Measurements from ENCODE around the gene CALM1. TPM values are rescaled to one million over a fixed set of nuclear protein-coding genes. Genes with fewer than 3 reads are reported as not detected.
A peak's percentile ranks its signal among the peaks of the same experiment; 100 is the strongest.

The CALM1 gene
- total and polyA plus RNA-seq, 8 donors, result 213 to 1,126 (median 356) TPM

- Histone ChIP-seq H3K4me1 (no peaks in the 10 kb centered on the region), H3K4me3 (no peak overlapping the region), H3K9me3 (no peaks in the 10 kb centered on the region), H3K27ac (no peak overlapping the region), H3K27me3 (peaks cover 0 to 5% (median 0%) of the 10 kb centered on the region in 3 donors), H3K36me3 (no peaks in the 10 kb centered on the region)
- WGBS, 5 donors, result 79 to 88% (median 87%) methylated on average over 7 of the region's 7 CpGs
- DNase-seq, result no peak
- intact Hi-C loops (cut with DNase I; ENCODE audit: low total_unique reads), result no loop called here
- TF ChIP-seq POLR2A (IDR thresholded peaks at IDR 0.05), result no peak
- TF ChIP-seq POLR2AphosphoS5 (IDR thresholded peaks at IDR 0.05), result no peak
- TF ChIP-seq CTCF (IDR thresholded peaks at IDR 0.05), result no peak
- no peak for TF ChIP-seq EP300 (IDR thresholded peaks at IDR 0.05)
Observed at GRCh38 chr14:90361865-90362557, 34.8 kb upstream of the CALM1 start.

- DNase-seq, result no peak
- no peak for TF ChIP-seq EP300 (IDR thresholded peaks at IDR 0.05)
- TF ChIP-seq CTCF (IDR thresholded peaks at IDR 0.05), result no peak
- TF ChIP-seq POLR2A (IDR thresholded peaks at IDR 0.05), result no peak
- no peak for TF ChIP-seq POLR2AphosphoS5 (IDR thresholded peaks at IDR 0.05)
- Histone ChIP-seq H3K4me3 (no peak overlapping the region), H3K4me1 (no peaks in the 10 kb centered on the region), H3K36me3 (no peaks in the 10 kb centered on the region), H3K9me3 (no peaks in the 10 kb centered on the region), H3K27ac (no peak overlapping the region), H3K27me3 (peaks cover 0 to 5% (median 0%) of the 10 kb centered on the region in 3 donors)
- intact Hi-C loops (cut with DNase I; ENCODE audit: low total_unique reads), result no loop called here
- 83 to 95% (median 91%) methylated on average over 4 of the region's 4 CpGs for WGBS, 5 donors
Observed at GRCh38 chr14:90362558-90362896, 34.3 kb upstream of the CALM1 start.

GRCh38 chr14:90368946-90369721 is 27.7 kb upstream of the CALM1 start:
- 43 to 57% (median 50%) methylated on average over 1 of the region's 1 CpG for WGBS, 5 donors
- TF ChIP-seq EP300 (IDR thresholded peaks at IDR 0.05) (no peak), CTCF (IDR thresholded peaks at IDR 0.05) (peak in 2 of 7 experiments; percentile 18 to 31), POLR2AphosphoS5 (IDR thresholded peaks at IDR 0.05) (no peak)
- peak in 1 of 2 donors; percentile 32 for DNase-seq
- Histone ChIP-seq H3K4me1 (no peaks in the 10 kb centered on the region), H3K36me3 (no peaks in the 10 kb centered on the region), H3K27me3 (no peaks in the 10 kb centered on the region), H3K4me3 (no peak overlapping the region), H3K9me3 (no peaks in the 10 kb centered on the region), H3K27ac (no peak overlapping the region)
- intact Hi-C loops (cut with DNase I; ENCODE audit: low total_unique reads), result no loop called here

GRCh38 chr14:90373887-90374286 is 22.9 kb upstream of the CALM1 start:
- H3K4me3 ChIP-seq, result no peak overlapping the region
- DNase-seq, result no peak
- H3K27me3 ChIP-seq, result no peaks in the 10 kb centered on the region
- intact Hi-C loops (cut with DNase I; ENCODE audit: low total_unique reads), result no loop called here
- no peaks in the 10 kb centered on the region for H3K36me3 ChIP-seq
- H3K9me3 ChIP-seq, result no peaks in the 10 kb centered on the region
- H3K4me1 ChIP-seq, result no peaks in the 10 kb centered on the region
- H3K27ac ChIP-seq, result no peak overlapping the region
- 78 to 95% (median 94%) methylated on average over 6 of the region's 6 CpGs for WGBS, 5 donors
- TF ChIP-seq CTCF (IDR thresholded peaks at IDR 0.05) (no peak), POLR2AphosphoS5 (IDR thresholded peaks at IDR 0.05) (no peak), EP300 (IDR thresholded peaks at IDR 0.05) (no peak), POLR2A (IDR thresholded peaks at IDR 0.05) (no peak)
